Duodenal mucosa (tissue), 2 donors: ENCODE results near the gene BRSK2.

Experiments used
- H3K27ac ChIP-seq: one replicate; pipeline ENCODE4 v1.7.0; 2013; ENCODE audit warnings: low read depth, low read length
- H3K27me3 ChIP-seq, 2 donors: one replicate each; pipeline ENCODE4 v1.7.0; 2013; ENCODE audit warnings: low read length in 2 of 2, control low read depth in 1 of 2; ENCODE audit not compliant: insufficient read depth in 2 of 2, control insufficient read depth in 1 of 2
- H3K36me3 ChIP-seq, 2 donors: one replicate each; pipeline ENCODE4 v1.7.0; 2013; ENCODE audit warnings: low read length in 2 of 2, control low read depth in 1 of 2; ENCODE audit not compliant: insufficient read depth in 2 of 2, control insufficient read depth in 1 of 2
- H3K4me1 ChIP-seq, 2 donors: one replicate each; pipeline ENCODE4 v1.7.0; 2013; ENCODE audit warnings: low read length in 2 of 2, control low read depth in 1 of 2; ENCODE audit not compliant: insufficient read depth in 2 of 2, control insufficient read depth in 1 of 2
- H3K4me3 ChIP-seq, 2 donors: one replicate each; pipeline ENCODE4 v1.7.0; 2013; ENCODE audit warnings: low read length in 2 of 2, low read depth in 1 of 2
- H3K9ac ChIP-seq, 2 donors: one replicate each; pipeline ENCODE4 v1.7.0; 2013; ENCODE audit warnings: low read length in 2 of 2, low read depth in 1 of 2
- H3K9me3 ChIP-seq, 2 donors: one replicate each; pipeline ENCODE4 v1.7.0; 2013; ENCODE audit warnings: low read length in 2 of 2, control low read depth in 1 of 2; ENCODE audit not compliant: control insufficient read depth in 1 of 2

Gene BRSK2

GRCh38 chr11:1486054-1486825 lies 96.5 kb downstream of the BRSK2 start, which contains the start of gene MOB2:
Gene MOB2, minus strand, starts transcription at chr11:1486779. Its CDS starts 223 bp downstream, at chr11:1486556.
- Histone ChIP-seq H3K9ac (peak within 1 kb of the TSS; percentile 10 to 38), H3K36me3 (no peaks in the 10 kb centered on the region), H3K9me3 (no peaks in the 10 kb centered on the region), H3K4me1 (peaks cover 20 to 34% of the 10 kb centered on the region in 2 donors), H3K27me3 (no peaks in the 10 kb centered on the region), H3K27ac (peak within 1 kb of the TSS; percentile 8), H3K4me3 (peak within 1 kb of the TSS; percentile 32 to 47)

- no peaks in the 10 kb centered on the region for H3K27me3 ChIP-seq
- H3K36me3 ChIP-seq = no peaks in the 10 kb centered on the region
- H3K4me1 ChIP-seq = peaks cover 20 to 34% of the 10 kb centered on the region in 2 donors
- H3K4me3 ChIP-seq = no peak overlapping the region
- H3K27ac ChIP-seq = no peak overlapping the region
- H3K9ac ChIP-seq = no peak overlapping the region
- H3K9me3 ChIP-seq = no peaks in the 10 kb centered on the region
Measured at GRCh38 chr11:1487091-1487850, 97.5 kb downstream of the BRSK2 start.

GRCh38 chr11:1487851-1488574 lies 98.3 kb downstream of the BRSK2 start:
- no peaks in the 10 kb centered on the region for H3K27me3 ChIP-seq
- H3K9ac ChIP-seq = no peak overlapping the region
- H3K27ac ChIP-seq = no peak overlapping the region
- no peak overlapping the region for H3K4me3 ChIP-seq
- no peaks in the 10 kb centered on the region for H3K36me3 ChIP-seq
- H3K4me1 ChIP-seq = peaks cover 20 to 34% of the 10 kb centered on the region in 2 donors
- no peaks in the 10 kb centered on the region for H3K9me3 ChIP-seq

- no peaks in the 10 kb centered on the region for H3K36me3 ChIP-seq
- H3K9ac ChIP-seq = no peak overlapping the region
- H3K27me3 ChIP-seq = no peaks in the 10 kb centered on the region
- no peak overlapping the region for H3K4me3 ChIP-seq
- H3K27ac ChIP-seq = no peak overlapping the region
- H3K4me1 ChIP-seq = peaks cover 20 to 30% of the 10 kb centered on the region in 2 donors
- H3K9me3 ChIP-seq = no peaks in the 10 kb centered on the region
Measured at GRCh38 chr11:1488575-1489180, 98.9 kb downstream of the BRSK2 start.

- no peak overlapping the region for H3K9ac ChIP-seq
- H3K4me3 ChIP-seq = no peak overlapping the region
- peaks cover 20 to 28% of the 10 kb centered on the region in 2 donors for H3K4me1 ChIP-seq
- H3K27me3 ChIP-seq = no peaks in the 10 kb centered on the region
- H3K27ac ChIP-seq = no peak overlapping the region
- H3K9me3 ChIP-seq = no peaks in the 10 kb centered on the region
- no peaks in the 10 kb centered on the region for H3K36me3 ChIP-seq
Measured at GRCh38 chr11:1490651-1491050, 100.9 kb downstream of the BRSK2 start.

- no peaks in the 10 kb centered on the region for H3K27me3 ChIP-seq
- no peak overlapping the region for H3K9ac ChIP-seq
- H3K27ac ChIP-seq = no peak overlapping the region
- no peak overlapping the region for H3K4me3 ChIP-seq
- H3K36me3 ChIP-seq = no peaks in the 10 kb centered on the region
- peaks cover 21% of the 10 kb centered on the region in 2 donors for H3K4me1 ChIP-seq
- H3K9me3 ChIP-seq = no peaks in the 10 kb centered on the region
Measured at GRCh38 chr11:1491379-1491778, 101.6 kb downstream of the BRSK2 start.

- H3K27me3 ChIP-seq = no peaks in the 10 kb centered on the region
- H3K9ac ChIP-seq = no peak overlapping the region
- no peaks in the 10 kb centered on the region for H3K9me3 ChIP-seq
- no peak overlapping the region for H3K4me3 ChIP-seq
- peaks cover 0 to 4% of the 10 kb centered on the region in 2 donors for H3K36me3 ChIP-seq
- peaks cover 0 to 4% of the 10 kb centered on the region in 2 donors for H3K4me1 ChIP-seq
- H3K27ac ChIP-seq = no peak overlapping the region
Measured at GRCh38 chr11:1493650-1494244, 104.0 kb downstream of the BRSK2 start.

- H3K27ac ChIP-seq = no peak overlapping the region
- H3K9me3 ChIP-seq = no peaks in the 10 kb centered on the region
- H3K4me1 ChIP-seq = peaks cover 0 to 4% of the 10 kb centered on the region in 2 donors
- no peak overlapping the region for H3K4me3 ChIP-seq
- H3K36me3 ChIP-seq = peaks cover 6 to 10% of the 10 kb centered on the region in 2 donors
- no peaks in the 10 kb centered on the region for H3K27me3 ChIP-seq
- no peak overlapping the region for H3K9ac ChIP-seq
Measured at GRCh38 chr11:1494650-1495049, 104.9 kb downstream of the BRSK2 start.

- Histone ChIP-seq H3K9me3 (no peaks in the 10 kb centered on the region), H3K27ac (no peak overlapping the region), H3K4me3 (no peak overlapping the region), H3K4me1 (peaks cover 0 to 4% of the 10 kb centered on the region in 2 donors), H3K36me3 (peaks cover 7 to 14% of the 10 kb centered on the region in 2 donors), H3K9ac (no peak overlapping the region), H3K27me3 (no peaks in the 10 kb centered on the region)
Measured at GRCh38 chr11:1496091-1496760, 106.5 kb downstream of the BRSK2 start.
